NCI-H146 treated with DMSO at 0.1 percent for 48 hours (cell line): Measurements from ENCODE around the gene BRAF.
"Not testable (repeated sequence)": the region's sequence is repeated elsewhere in the genome, so short reads cannot be mapped to it uniquely, and the experiment has no call there.

Source experiments
- DNase-seq: peaks from one replicate; lab custom pipeline; 2025; ENCODE audit not compliant: unreplicated experiment; lab: John Stamatoyannopoulos, UW

The BRAF gene

GRCh38 chr7:140774371-140774770, 150.4 kb downstream of the BRAF start:
- no peak for DNase-seq

GRCh38 chr7:140773104-140773503, 151.6 kb downstream of the BRAF start:
- DNase-seq, result no peak

- DNase-seq, result no peak
Observed at GRCh38 chr7:140771826-140772225, 152.9 kb downstream of the BRAF start.

- no peak for DNase-seq
Observed at GRCh38 chr7:140769852-140770251, 154.9 kb downstream of the BRAF start.

GRCh38 chr7:140767418-140767817, 157.3 kb downstream of the BRAF start:
- no peak for DNase-seq

- DNase-seq, result not testable (repeated sequence)
Observed at GRCh38 chr7:140765441-140765840, 159.3 kb downstream of the BRAF start.

GRCh38 chr7:140763166-140763565, 161.6 kb downstream of the BRAF start:
- not testable (repeated sequence) for DNase-seq

- DNase-seq, result not testable (repeated sequence)
Observed at GRCh38 chr7:140761375-140761774, 163.4 kb downstream of the BRAF start.

- no peak for DNase-seq
Observed at GRCh38 chr7:140754506-140754905, 170.2 kb downstream of the BRAF start.

- no peak for DNase-seq
Observed at GRCh38 chr7:140752533-140752932, 172.2 kb downstream of the BRAF start.

- no peak for DNase-seq
Observed at GRCh38 chr7:140746751-140747150, 178.0 kb downstream of the BRAF start.

GRCh38 chr7:140745266-140746058, 179.3 kb downstream of the BRAF start:
- no peak for DNase-seq

- no peak for DNase-seq
Observed at GRCh38 chr7:140744005-140744404, 180.7 kb downstream of the BRAF start.

- DNase-seq, result not testable (repeated sequence)
Observed at GRCh38 chr7:140743255-140743654, 181.5 kb downstream of the BRAF start.

GRCh38 chr7:140738280-140738679, 186.4 kb downstream of the BRAF start:
- no peak for DNase-seq

GRCh38 chr7:140734729-140735128, 190.0 kb downstream of the BRAF start:
- no peak for DNase-seq

GRCh38 chr7:140734096-140734495, 190.6 kb downstream of the BRAF start:
- DNase-seq, result no peak

GRCh38 chr7:140732416-140732815, 192.3 kb downstream of the BRAF start:
- DNase-seq, result no peak

GRCh38 chr7:140726281-140726680, 198.4 kb downstream of the BRAF start:
- no peak for DNase-seq

- no peak for DNase-seq
Observed at GRCh38 chr7:140724706-140725105, 200.0 kb downstream of the BRAF start.

- DNase-seq, result no peak
Observed at GRCh38 chr7:140723574-140723973, 201.2 kb downstream of the BRAF start.

- DNase-seq, result no peak
Observed at GRCh38 chr7:140723006-140723405, 201.7 kb downstream of the BRAF start.

GRCh38 chr7:140722254-140722653, 202.5 kb downstream of the BRAF start:
- DNase-seq, result no peak
